Body of pancreas (tissue), 4 donors: ENCODE measurements around the gene SLC26A8.

Experiments
- CTCF ChIP-seq, 7 experiments: fragments of 450-650 bp in 4 of 7; fragments of 200-600 bp in 3 of 7; sonication (generic) in 3 of 7; IDR thresholded peaks; one replicate each; pipeline ENCODE4 v1.5.1; 2016 to 2019; ENCODE audit warnings: antibody characterized with exemption in 7 of 7
- POLR2A ChIP-seq, 3 donors: fragments of 450-650 bp; IDR thresholded peaks; one replicate each; pipeline ENCODE4 v1.6.1; 2016; ENCODE audit warnings: antibody characterized with exemption in 3 of 3, mild to moderate bottlenecking in 2 of 3

- no peak for TF ChIP-seq POLR2A (IDR thresholded peaks at IDR 0.05)
- TF ChIP-seq CTCF (IDR thresholded peaks at IDR 0.05), result no peak
Measured at GRCh38 chr6:35896228-35896627, 128.2 kb downstream of the SLC26A8 start.
